IMR-90 (cell line): Measurements from ENCODE around the gene NR0B2. TPM values are rescaled to one million over a fixed set of nuclear protein-coding genes. Genes with fewer than 3 reads are reported as not detected.
A peak's percentile ranks its signal among the peaks of the same experiment; 100 is the strongest.

ENCODE experiments used
- ATAC-seq: fragments of 200-7000 bp; cut with Tn5 transposase; 2 replicates; pipeline ENCODE4 v1.9.1; 2020; ENCODE audit warnings: low read depth, mild to moderate bottlenecking, moderate library complexity
- BruUV-seq: library from RNA; stranded (reverse); fragments of 400-500 nt; replicated peaks from 2 replicates; lab custom pipeline; 2021; lab: Mats Ljungman, UMichigan
- CTCF ChIA-PET: fragments of 300-600 bp; formaldehyde crosslinking; extraction: SDS; loops from one replicate; lab custom pipeline; 2021; ENCODE audit warnings: antibody characterized with exemption; lab: Yijun Ruan, JAX
- POLR2A ChIA-PET: fragments of 300-600 bp; sonication (Branson Sonifier 250); formaldehyde crosslinking; loops from one replicate; lab custom pipeline; 2022; ENCODE audit warnings: antibody characterized with exemption; ENCODE audit not compliant: unreplicated experiment; lab: Charles Lee
- DNase-seq: peaks from one replicate; pipeline ENCODE4 v3.0.0; 2013
- H2AFZ ChIP-seq: replicated peaks from 2 replicates; pipeline ENCODE3; 2013; ENCODE audit warnings: low read length, mild to moderate bottlenecking; ENCODE audit not compliant: poor library complexity
- H2AK5ac ChIP-seq: 2 replicates; pipeline ENCODE4 v1.6.1; 2013; ENCODE audit warnings: low read depth, low read length, inconsistent platforms
- H2AK9ac ChIP-seq: replicated peaks from 2 replicates; pipeline ENCODE3; 2013; ENCODE audit warnings: mild to moderate bottlenecking, low read depth, low read length, moderate library complexity; ENCODE audit not compliant: poor library complexity
- H2BK120ac ChIP-seq: 2 replicates; pipeline ENCODE4 v1.6.1; 2013; ENCODE audit warnings: low read depth, low read length, inconsistent platforms
- H2BK15ac ChIP-seq: 3 replicates; pipeline ENCODE4 v1.6.1; 2013; ENCODE audit warnings: low read depth, low read length, inconsistent platforms
- H2BK20ac ChIP-seq: 2 replicates; pipeline ENCODE4 v1.6.1; 2013; ENCODE audit warnings: low read depth, mild to moderate bottlenecking, inconsistent platforms, low read length, moderate library complexity
- H2BK5ac ChIP-seq: 2 replicates; pipeline ENCODE4 v1.6.1; 2013; ENCODE audit warnings: mild to moderate bottlenecking, low read depth, low read length, inconsistent platforms; ENCODE audit not compliant: poor library complexity, severe bottlenecking
- H3K14ac ChIP-seq: replicated peaks from 2 replicates; pipeline ENCODE4 v1.6.1; 2013; ENCODE audit warnings: low read depth, low read length, inconsistent platforms
- H3K18ac ChIP-seq: 2 replicates; pipeline ENCODE4 v1.6.1; 2013; ENCODE audit warnings: low read depth, low read length, control low read depth
- H3K23ac ChIP-seq: 2 replicates; pipeline ENCODE4 v1.6.1; 2013; ENCODE audit warnings: low read depth, low read length, inconsistent platforms
- H3K27ac ChIP-seq: 2 replicates; pipeline ENCODE4 v1.5.1; 2013; ENCODE audit warnings: mild to moderate bottlenecking, control low read depth, low read length; ENCODE audit not compliant: insufficient read depth
- H3K27me3 ChIP-seq: 2 replicates; pipeline ENCODE4 v1.6.1; 2013; ENCODE audit warnings: low read length; ENCODE audit not compliant: control insufficient read depth, insufficient read depth
- H3K36me3 ChIP-seq: 2 replicates; pipeline ENCODE4 v1.6.1; 2013; ENCODE audit warnings: low read length, mixed read lengths; ENCODE audit not compliant: control insufficient read depth, insufficient read depth
- H3K4ac ChIP-seq: 2 replicates; pipeline ENCODE4 v1.6.1; 2013; ENCODE audit warnings: low read depth, low read length, inconsistent platforms
- H3K4me1 ChIP-seq: 2 replicates; pipeline ENCODE4 v1.6.1; 2013; ENCODE audit warnings: low read length, mixed read lengths; ENCODE audit not compliant: control insufficient read depth, insufficient read depth
- H3K4me2 ChIP-seq: 2 replicates; pipeline ENCODE4 v1.6.1; 2013; ENCODE audit warnings: low read depth, mild to moderate bottlenecking, control low read depth, low read length, moderate library complexity
- H3K4me3 ChIP-seq: 2 replicates; pipeline ENCODE4 v1.5.1; 2013; ENCODE audit warnings: low read depth, mild to moderate bottlenecking, control low read depth, low read length, moderate library complexity; ENCODE audit not compliant: insufficient read depth
- H3K56ac ChIP-seq: 2 replicates; pipeline ENCODE4 v1.6.1; 2013; ENCODE audit warnings: low read length, inconsistent platforms; ENCODE audit not compliant: insufficient read depth; ENCODE audit errors: extremely low read depth
- H3K79me1 ChIP-seq, 2 experiments: 2 replicates each; pipeline ENCODE4 v1.6.1; 2013; ENCODE audit warnings: low read length in 2 of 2, inconsistent platforms in 1 of 2, low read depth in 1 of 2
- H3K9ac ChIP-seq: 2 replicates; pipeline ENCODE4 v1.6.1; 2013; ENCODE audit warnings: low read depth, low read length, control low read depth
- H3K9me1 ChIP-seq: 2 replicates; pipeline ENCODE4 v1.6.1; 2013; ENCODE audit warnings: low read length, inconsistent platforms; ENCODE audit not compliant: insufficient read depth
- H3K9me3 ChIP-seq: 2 replicates; pipeline ENCODE4 v1.6.1; 2013; ENCODE audit warnings: low read length; ENCODE audit not compliant: control insufficient read depth, insufficient read depth
- H4K20me1 ChIP-seq: 2 replicates; pipeline ENCODE4 v1.6.1; 2013; ENCODE audit warnings: low read length, inconsistent platforms; ENCODE audit not compliant: insufficient read depth
- H4K5ac ChIP-seq: 2 replicates; pipeline ENCODE4 v1.6.1; 2013; ENCODE audit warnings: mild to moderate bottlenecking, low read depth, low read length, control low read depth
- H4K8ac ChIP-seq, 2 experiments: 2 replicates each; pipeline ENCODE4 v1.6.1; 2013; ENCODE audit warnings: low read depth in 2 of 2, low read length in 2 of 2, control low read depth in 1 of 2, inconsistent platforms in 1 of 2
- H4K91ac ChIP-seq: 2 replicates; pipeline ENCODE4 v1.6.1; 2013; ENCODE audit warnings: low read depth, low read length, inconsistent platforms; ENCODE audit not compliant: insufficient read depth
- BHLHE40 ChIP-seq: fragments of 150-350 bp; IDR thresholded peaks from 2 replicates; pipeline ENCODE4 v1.6.1; 2016; ENCODE audit warnings: mild to moderate bottlenecking, low read depth, low read length
- CEBPB ChIP-seq: IDR thresholded peaks from 2 replicates; pipeline ENCODE4 v1.6.1; 2012; ENCODE audit warnings: low read depth, low read length, improper control_type of control experiment
- FOS ChIP-seq: fragments of 150-350 bp; IDR thresholded peaks from 2 replicates; pipeline ENCODE4 v1.6.1; 2016; ENCODE audit warnings: low read depth, low read length
- WGBS, 2 experiments: methylation state at CpG; one replicate each; pipeline versions ENCODE4 v1.1.5 to v1.1.7; 2013; ENCODE audit warnings: missing lambda C conversion rate in 2 of 2; ENCODE audit not compliant: insufficient read length in 1 of 2; ENCODE audit errors: extremely low coverage in 2 of 2; 5-methylcytosine and 5-hydroxymethylcytosine counted together
- dilution Hi-C: fragments of 300-500 bp; cut with HindIII; formaldehyde crosslinking; loops from one replicate; pipeline ENCODE4 v1.14.3; 2018; ENCODE audit warnings: low sequenced_read_pairs; ENCODE audit not compliant: unreplicated experiment
- in situ Hi-C: fragments of 300-500 bp; cut with MboI; formaldehyde crosslinking; loops from 3 replicates; pipeline ENCODE4 v1.14.3; 2019; ENCODE audit warnings: low sequenced_read_pairs, inconsistent platforms, mixed read lengths
- intact Hi-C: fragments of 100-400 bp; cut with micrococcal nuclease; formaldehyde crosslinking; loops from 2 replicates; pipeline ENCODE4 v1.10.0; 2022
- polyA plus RNA-seq, 3 experiments: library from polyadenylated mRNA; depleted of rRNA; stranded (reverse); fragments of >200 nt; gene quantifications; 2 replicates each; pipeline ENCODE4 v1.2.3, GENCODE V29; 2012; ENCODE audit warnings: low replicate concordance in 1 of 3
- total RNA-seq: library from RNA; depleted of rRNA; stranded (reverse); fragments of >200 nt; gene quantifications from 2 replicates; pipeline ENCODE4 v1.2.3, GENCODE V29; 2012
- TF ChIP-seq, protein P1 (sequence below): fragments of 150-350 bp; IDR thresholded peaks from 2 replicates; pipeline ENCODE4 v1.6.1; 2017; ENCODE audit warnings: mild to moderate bottlenecking, antibody characterized with exemption, low read length, low read depth

The NR0B2 gene
- total and polyA plus RNA-seq, 2 of the 4 experiments (the other 2 are of a cell fraction) = not detected

DNA sequence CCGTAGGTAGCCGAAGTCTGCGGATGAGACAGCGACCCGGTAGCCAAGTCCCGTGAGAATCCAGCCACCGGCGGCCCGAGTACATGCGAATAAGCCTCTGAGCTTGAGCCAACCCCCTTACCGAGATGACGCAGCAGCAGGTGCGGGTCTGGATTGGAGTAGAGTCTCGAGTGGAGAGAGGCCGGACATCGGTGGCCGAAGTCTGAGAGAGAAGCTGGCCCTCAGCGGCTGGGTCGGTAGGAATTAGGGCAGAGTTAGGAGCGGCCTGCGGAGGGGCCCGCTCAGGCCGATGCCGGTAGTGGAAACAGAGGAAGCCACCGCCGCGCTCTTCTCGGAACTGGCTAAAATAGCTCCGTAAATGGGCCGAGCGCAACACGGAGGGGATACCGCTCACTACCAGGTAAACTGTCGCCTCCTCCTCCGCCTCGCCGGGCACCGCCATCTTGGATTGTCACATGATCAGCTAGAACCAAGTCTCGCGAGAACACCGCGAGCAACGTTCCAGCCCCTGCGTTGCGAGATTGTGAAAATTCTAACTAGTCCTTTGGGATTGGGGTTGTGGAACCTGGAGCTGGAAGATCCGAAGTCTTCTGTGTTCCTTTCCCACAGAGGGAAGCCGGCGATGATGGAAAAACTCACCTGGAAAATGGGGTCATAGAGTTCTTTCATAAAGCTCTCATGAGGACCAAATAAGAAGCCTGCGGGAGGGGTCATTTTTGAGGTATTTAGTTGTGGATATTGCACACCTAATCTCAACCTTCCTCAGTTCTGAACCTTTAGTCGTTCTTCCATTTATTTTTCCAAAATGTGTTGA, 13.6 kb downstream of the NR0B2 start, which contains the start of gene GPATCH3 (continued):
- TF ChIP-seq, protein P1, sequence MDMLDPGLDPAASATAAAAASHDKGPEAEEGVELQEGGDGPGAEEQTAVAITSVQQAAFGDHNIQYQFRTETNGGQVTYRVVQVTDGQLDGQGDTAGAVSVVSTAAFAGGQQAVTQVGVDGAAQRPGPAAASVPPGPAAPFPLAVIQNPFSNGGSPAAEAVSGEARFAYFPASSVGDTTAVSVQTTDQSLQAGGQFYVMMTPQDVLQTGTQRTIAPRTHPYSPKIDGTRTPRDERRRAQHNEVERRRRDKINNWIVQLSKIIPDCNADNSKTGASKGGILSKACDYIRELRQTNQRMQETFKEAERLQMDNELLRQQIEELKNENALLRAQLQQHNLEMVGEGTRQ = peak; percentile 95
- no peak for TF ChIP-seq FOS

DNA sequence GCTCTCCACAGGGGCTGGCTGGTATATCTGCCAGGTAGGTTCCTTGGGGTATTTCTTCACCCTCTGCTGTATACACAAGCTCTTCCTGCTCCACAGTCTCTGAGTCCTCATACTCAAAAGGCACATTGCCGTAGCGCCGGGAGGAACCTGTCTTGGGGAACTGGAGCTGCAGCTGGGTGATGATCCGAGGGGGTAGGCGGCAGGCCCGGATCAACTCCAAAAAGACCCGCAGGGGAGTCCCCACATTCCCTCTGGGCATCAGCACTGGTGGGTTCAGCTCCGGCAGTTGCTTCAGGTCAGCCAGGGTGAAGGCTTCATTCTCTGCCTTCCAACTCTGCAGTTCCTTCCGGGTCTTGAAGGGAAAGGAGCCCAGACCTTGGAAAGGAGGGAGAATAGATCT, 16.4 kb downstream of the NR0B2 start:
- CTCF ChIA-PET = no interaction called here
- POLR2A ChIA-PET = no interaction called here
- no peaks in the 10 kb centered on the region for H3K27me3 ChIP-seq

More for the DNA sequence above, 16.4 kb downstream of the NR0B2 start:
- no peak overlapping the region for H4K8ac ChIP-seq
- no peak overlapping the region for H3K56ac ChIP-seq
- H2AFZ ChIP-seq = no peak overlapping the region
- no peak overlapping the region for H2AK5ac ChIP-seq
- no peak overlapping the region for H2AK9ac ChIP-seq
- TF ChIP-seq BHLHE40 (no peak), CEBPB (no peak)
- intact Hi-C loops (no loop called here), in situ Hi-C loops (no loop called here), dilution Hi-C loops (no loop called here)
- no peak overlapping the region for H2BK15ac ChIP-seq
- no peak overlapping the region for H3K23ac ChIP-seq
- H3K4me1 ChIP-seq = peaks cover 5% of the 10 kb centered on the region; the same call in 1 of the 2 replicates
- H4K20me1 ChIP-seq = no peaks in the 10 kb centered on the region
- no peak overlapping the region for H4K91ac ChIP-seq
- H3K4me3 ChIP-seq = no peak overlapping the region
- H2BK120ac ChIP-seq = no peak overlapping the region
- no peak overlapping the region for H3K4ac ChIP-seq
- peaks cover 24 to 54% of the 10 kb centered on the region in 2 experiments; a peak in 3 of 4 replicates for H3K79me1 ChIP-seq
- DNase-seq = no peak
- no peaks in the 10 kb centered on the region for H3K9me3 ChIP-seq
- no peak overlapping the region for H2BK20ac ChIP-seq
- no peak overlapping the region for H3K14ac ChIP-seq
- H3K4me2 ChIP-seq = no peak overlapping the region
- WGBS, 2 experiments = 100% methylated on average over 5 of the region's 9 CpGs; no CpG with 5 or more reads in 1 of the 2 experiments
- no peak overlapping the region for H4K5ac ChIP-seq
- no peak overlapping the region for H3K9ac ChIP-seq
- peaks cover 28% of the 10 kb centered on the region for H3K36me3 ChIP-seq
- BruUV-seq = no TSS peak
- no peak overlapping the region for H3K27ac ChIP-seq
- no peak for ATAC-seq
- H3K9me1 ChIP-seq = no peaks in the 10 kb centered on the region
- no peak overlapping the region for H2BK5ac ChIP-seq
- no peak overlapping the region for H3K18ac ChIP-seq
